Measurements from ENCODE around the gene PLCB1. TPM values are rescaled to one million over a fixed set of nuclear protein-coding genes. Genes with fewer than 3 reads are reported as not detected.

PLCB1 gene
- total and polyA plus RNA-seq, 2 donors (not counting 3 experiments of a cell fraction or from before 2014, with no cell fraction given) = 10.2 to 53.4 TPM

GRCh38 chr20:8298426-8299043 lies 166.5 kb downstream of the PLCB1 start:
- H3K9me1 ChIP-seq (replicated peaks; ENCODE audit: control insufficient read depth, extremely low read depth, insufficient read depth, low read length) = no peaks in the 10 kb centered on the region
- no peaks in the 10 kb centered on the region for H3K9me3 ChIP-seq (replicated peaks; ENCODE audit: control insufficient read depth, insufficient read depth, low read length)
- intact Hi-C loops (cut with micrococcal nuclease) (no loop called here), dilution Hi-C loops (cut with MboI; ENCODE audit: extremely low pct_ligation_motif_present, low sequenced_read_pairs) (no loop called here)
- no peak overlapping the region for H3K9ac ChIP-seq (replicated peaks; ENCODE audit: extremely low read depth, insufficient read depth, low read length)
- H4K20me1 ChIP-seq (replicated peaks; ENCODE audit: control insufficient read depth, extremely low read depth, insufficient read depth, low read length) = no peaks in the 10 kb centered on the region
- no peak overlapping the region for H3K4me3 ChIP-seq (replicated peaks in 1 of 3; ENCODE audit: insufficient read depth in 1 of 3, low read depth in 1 of 3, low read length in 3 of 3)
- DNase-seq (ENCODE audit: low read depth, low spot score) (no peak), FAIRE-seq (no peak)
- TF ChIP-seq CTCF (IDR thresholded peaks at IDR 0.05; ENCODE audit: extremely low read depth in 1 of 2, insufficient read depth in 1 of 2, low read depth in 1 of 2, low read length in 2 of 2) (no peak), FOS (IDR thresholded peaks at IDR 0.05; ENCODE audit: borderline replicate concordance, insufficient read depth, low read length) (no peak), MAX (IDR thresholded peaks at IDR 0.05; ENCODE audit: insufficient read depth, insufficient read length) (no peak), JUN (IDR thresholded peaks at IDR 0.05; ENCODE audit: borderline replicate concordance, insufficient read depth, insufficient read length, low read depth) (no peak), MYC (IDR thresholded peaks at IDR 0.05; ENCODE audit: low read depth, low read length) (no peak), POLR2AphosphoS5 (IDR thresholded peaks at IDR 0.05; ENCODE audit: insufficient read depth, low read depth, low read length) (no peak), GATA2 (IDR thresholded peaks at IDR 0.05; ENCODE audit: insufficient read depth, insufficient read length, low read depth, low read length) (no peak), POLR2A (IDR thresholded peaks at IDR 0.05; ENCODE audit: low read depth, low read length) (no peak), EZH2 (IDR thresholded peaks at IDR 0.05; ENCODE audit: borderline replicate concordance, low read depth, low read length, severe bottlenecking) (no peak)
- no peaks in the 10 kb centered on the region for H3K79me2 ChIP-seq (ENCODE audit: control insufficient read depth, insufficient read depth, low read length)
- H3K4me1 ChIP-seq (ENCODE audit: control insufficient read depth, extremely low read depth, insufficient read depth, low read length) = no peaks in the 10 kb centered on the region
- no peak overlapping the region for H3K27ac ChIP-seq (ENCODE audit: insufficient read depth, low read depth, low read length)
- H3K4me2 ChIP-seq (ENCODE audit: insufficient read depth, low read length) = no peak overlapping the region
- no TSS peak for BruUV-seq (replicated peaks)
- POLR2A ChIA-PET = no interaction called here
- no peaks in the 10 kb centered on the region for H3K27me3 ChIP-seq (ENCODE audit: control insufficient read depth in 2 of 2, insufficient read depth in 2 of 2, low read length in 2 of 2)
- H3K36me3 ChIP-seq (ENCODE audit: control insufficient read depth in 2 of 2, extremely low read depth in 1 of 2, insufficient read depth in 2 of 2, low read length in 2 of 2) = no peaks in the 10 kb centered on the region
- CTCF ChIA-PET = interaction anchor here (1.0 kb wide), 1 partner anchor 17 kb away, joined by 3 read pairs; no protein-coding TSS in a partner anchor
- H2AFZ ChIP-seq (ENCODE audit: low read depth, low read length) = no peak overlapping the region
